H1 (cell line): ENCODE measurements around the gene ATP1A1.

ENCODE experiments used
- CTBP2 ChIP-seq: IDR thresholded peaks from 2 replicates; pipeline ENCODE4 v1.7.0; 2011; ENCODE audit warnings: borderline replicate concordance, mild to moderate bottlenecking, moderate library complexity, mixed read lengths, low read length; ENCODE audit not compliant: insufficient read depth, insufficient read length
- CTCF ChIP-seq, 3 experiments: IDR thresholded peaks; 1 replicate in 2 of 3; 2 replicates in 1 of 3; pipeline versions ENCODE4 v1.5.1 to v1.6.1; 2011; ENCODE audit warnings: low read length in 3 of 3, mild to moderate bottlenecking in 3 of 3, inconsistent platforms in 2 of 3, low read depth in 1 of 3, moderate library complexity in 1 of 3; ENCODE audit not compliant: insufficient read depth in 1 of 3; ENCODE audit errors: control extremely low read depth in 1 of 3
- MAFK ChIP-seq: IDR thresholded peaks from 2 replicates; pipeline ENCODE4 v1.6.1; 2012; ENCODE audit warnings: low read depth, mild to moderate bottlenecking, improper control_type of control experiment, low read length
- PHF8 ChIP-seq: fragments of 200-600 bp; sonication (generic); conservative IDR thresholded peaks from 2 replicates; pipeline ENCODE4 v1.7.1; 2012; ENCODE audit warnings: low read depth, mild to moderate bottlenecking, inconsistent platforms, low read length, moderate library complexity
- POLR2AphosphoS5 ChIP-seq: IDR thresholded peaks from 2 replicates; pipeline ENCODE4 v1.6.1; 2011; ENCODE audit warnings: low read depth, low read length
- RAD21 ChIP-seq, 2 experiments: IDR thresholded peaks in 1 of 2; conservative IDR thresholded peaks in 1 of 2; 2 replicates each; pipeline ENCODE4 v1.6.1; 2011; ENCODE audit warnings: low read depth in 2 of 2, low read length in 2 of 2, improper control_type of control experiment in 1 of 2, inconsistent platforms in 1 of 2, mild to moderate bottlenecking in 1 of 2, moderate library complexity in 1 of 2
- TEAD4 ChIP-seq: IDR thresholded peaks from 2 replicates; pipeline ENCODE4 v1.6.1; 2012; ENCODE audit warnings: low read depth, low read length, inconsistent platforms, mixed read lengths
- TF ChIP-seq, protein P1 (sequence below): IDR thresholded peaks from 2 replicates; pipeline ENCODE4 v1.6.1; 2012; ENCODE audit warnings: low read length, inconsistent platforms

DNA sequence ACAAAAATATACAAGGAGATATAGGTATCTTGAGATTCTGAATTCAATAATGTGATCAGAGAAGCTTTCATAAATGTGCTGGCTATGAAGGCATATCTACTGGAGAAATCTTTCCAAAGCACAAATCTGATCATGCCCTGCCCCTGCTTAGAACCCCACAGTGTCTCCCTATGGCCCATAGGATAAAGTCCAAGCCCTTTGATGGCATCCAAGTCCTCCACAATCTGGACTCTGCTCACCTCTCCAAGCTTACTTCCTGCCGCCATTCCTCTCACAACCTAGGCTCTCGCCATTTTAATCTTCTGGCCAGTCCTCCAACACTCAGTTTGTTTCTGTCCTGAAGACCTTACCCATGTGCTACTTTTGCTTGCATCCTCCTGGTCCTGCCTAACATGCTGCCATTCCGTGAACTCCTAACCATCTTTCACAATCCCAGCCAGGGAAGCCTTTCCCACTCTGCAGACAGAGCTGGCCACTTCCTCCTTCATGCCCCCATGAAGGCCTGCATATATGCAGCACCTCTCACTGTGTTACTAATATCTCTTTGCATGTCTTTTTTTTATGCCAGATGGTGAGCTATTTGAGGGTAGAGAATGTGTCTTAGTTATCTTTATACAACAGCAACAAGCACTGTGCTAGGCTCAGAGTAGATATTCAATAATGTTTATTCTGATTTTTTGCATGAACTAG, 5.6 kb upstream of the ATP1A1 start:
- TF ChIP-seq MAFK = no peak
- TF ChIP-seq CTCF (IDR thresholded peaks at IDR 0.05; ENCODE audit: control extremely low read depth in 1 of 3, insufficient read depth in 1 of 3, low read depth in 1 of 3, low read length in 3 of 3) = no peak
- TF ChIP-seq PHF8 = no peak
- TF ChIP-seq CTBP2 = no peak
- TF ChIP-seq, protein P1, sequence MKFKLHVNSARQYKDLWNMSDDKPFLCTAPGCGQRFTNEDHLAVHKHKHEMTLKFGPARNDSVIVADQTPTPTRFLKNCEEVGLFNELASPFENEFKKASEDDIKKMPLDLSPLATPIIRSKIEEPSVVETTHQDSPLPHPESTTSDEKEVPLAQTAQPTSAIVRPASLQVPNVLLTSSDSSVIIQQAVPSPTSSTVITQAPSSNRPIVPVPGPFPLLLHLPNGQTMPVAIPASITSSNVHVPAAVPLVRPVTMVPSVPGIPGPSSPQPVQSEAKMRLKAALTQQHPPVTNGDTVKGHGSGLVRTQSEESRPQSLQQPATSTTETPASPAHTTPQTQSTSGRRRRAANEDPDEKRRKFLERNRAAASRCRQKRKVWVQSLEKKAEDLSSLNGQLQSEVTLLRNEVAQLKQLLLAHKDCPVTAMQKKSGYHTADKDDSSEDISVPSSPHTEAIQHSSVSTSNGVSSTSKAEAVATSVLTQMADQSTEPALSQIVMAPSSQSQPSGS = no peak
- no peak for TF ChIP-seq TEAD4
- no peak for TF ChIP-seq RAD21 (IDR thresholded peaks at IDR 0.05 in 1 of 2, conservative IDR thresholded peaks at IDR 0.05 in 1 of 2; ENCODE audit: low read depth in 2 of 2, low read length in 2 of 2)
- TF ChIP-seq POLR2AphosphoS5 = no peak
